T-cell (primary cell): ENCODE measurements around the gene PRDM11. TPM values are rescaled to one million over a fixed set of nuclear protein-coding genes. Genes with fewer than 3 reads are reported as not detected.

Experiments used
- ATAC-seq, 4 experiments: fragments of 200-7000 bp in 3 of 4; fragments of 150-1000 bp in 1 of 4; cut with Tn5 transposase; replicated peaks in 1 of 4; 1 replicate in 3 of 4; 2 replicates in 1 of 4; pipeline ENCODE4 v1.10.0; 2021; ENCODE audit warnings: moderate library complexity in 3 of 4, mild to moderate bottlenecking in 2 of 4, moderate number of reproducible peaks in 1 of 4
- CTCF ChIA-PET, 2 donors: fragments of 300-600 bp; sonication (Branson Sonifier 250); formaldehyde crosslinking; loops; one replicate each; lab custom pipeline; 2022; ENCODE audit warnings: antibody characterized with exemption in 2 of 2; lab: Charles Lee
- POLR2A ChIA-PET, 2 donors: fragments of 300-600 bp; sonication (Branson Sonifier 250); formaldehyde crosslinking; loops; one replicate each; lab custom pipeline; 2022; ENCODE audit warnings: antibody characterized with exemption in 2 of 2; lab: Charles Lee
- DNase-seq, 35 experiments: peaks; one replicate each; pipeline versions ENCODE4 v3.0.0 to v3.0.0-alpha.2; 2013 to 2023
- H3K27ac ChIP-seq: one replicate; pipeline ENCODE4 v1.5.1; 2013; ENCODE audit warnings: low read length
- H3K27me3 ChIP-seq, 2 experiments: replicated peaks in 1 of 2; 1 replicate in 1 of 2; 2 replicates in 1 of 2; pipeline versions ENCODE4 v1.6.1 to v1.7.0; 2013; ENCODE audit warnings: low read length in 1 of 2, mixed read lengths in 1 of 2; ENCODE audit not compliant: control insufficient read depth in 2 of 2, insufficient read depth in 2 of 2; ENCODE audit errors: extremely low read depth in 1 of 2
- H3K36me3 ChIP-seq, 2 donors: 1 replicate in 1 of 2; 2 replicates in 1 of 2; pipeline versions ENCODE4 v1.6.1 to v1.7.0; 2013; ENCODE audit warnings: low read length in 1 of 2; ENCODE audit not compliant: control insufficient read depth in 2 of 2, insufficient read depth in 1 of 2; ENCODE audit errors: extremely low read depth in 1 of 2
- H3K4me1 ChIP-seq, 2 experiments: 1 replicate in 1 of 2; 2 replicates in 1 of 2; pipeline versions ENCODE4 v1.6.1 to v1.7.0; 2013; ENCODE audit warnings: low read length in 2 of 2, mixed read lengths in 1 of 2; ENCODE audit not compliant: insufficient read depth in 2 of 2, control insufficient read depth in 1 of 2; ENCODE audit errors: extremely low read depth in 1 of 2
- H3K4me3 ChIP-seq, 2 donors: 1 replicate in 1 of 2; 2 replicates in 1 of 2; pipeline versions ENCODE4 v1.5.1 to v1.7.0; 2013; ENCODE audit warnings: mild to moderate bottlenecking in 2 of 2, low read length in 1 of 2, moderate library complexity in 1 of 2; ENCODE audit not compliant: control insufficient read depth in 1 of 2; ENCODE audit errors: extremely low read depth in 1 of 2
- H3K9me3 ChIP-seq: 2 replicates; pipeline ENCODE4 v1.7.0; 2013
- H3K27ac Mint-ChIP-seq, 2 donors: one replicate each; pipeline ENCODE4 v1.8.0; 2020 to 2021; ENCODE audit warnings: mild to moderate bottlenecking in 2 of 2, mixed read lengths in 2 of 2
- H3K27me3 Mint-ChIP-seq, 2 donors: one replicate each; pipeline ENCODE4 v1.8.0; 2021 to 2022; ENCODE audit warnings: mixed read lengths in 2 of 2
- H3K36me3 Mint-ChIP-seq: one replicate; pipeline ENCODE4 v1.8.0; 2021; ENCODE audit warnings: mixed read lengths
- H3K4me1 Mint-ChIP-seq, 3 donors: one replicate each; pipeline ENCODE4 v1.8.0; 2020 to 2022; ENCODE audit warnings: mixed read lengths in 3 of 3, mild to moderate bottlenecking in 1 of 3
- H3K4me3 Mint-ChIP-seq, 3 donors: one replicate each; pipeline ENCODE4 v1.8.0; 2020 to 2022; ENCODE audit warnings: mild to moderate bottlenecking in 3 of 3, mixed read lengths in 3 of 3, moderate library complexity in 3 of 3
- H3K9me3 Mint-ChIP-seq, 3 donors: one replicate each; pipeline ENCODE4 v1.8.0; 2020 to 2022; ENCODE audit warnings: mixed read lengths in 3 of 3
- WGBS: methylation state at CpG from one replicate; pipeline ENCODE4 v1.1.5; 2013; ENCODE audit warnings: missing lambda C conversion rate; ENCODE audit not compliant: insufficient coverage; 5-methylcytosine and 5-hydroxymethylcytosine counted together
- total RNA-seq, 35 experiments: library from RNA in 6 of 35; stranded (reverse) in 6 of 35; fragments of 120-200 nt in 1 of 35; gene quantifications; one replicate each; pipeline versions ENCODE4 v1.2.1 to v1.2.4 and lab custom pipeline; 2013 to 2026

PRDM11 gene
- total RNA-seq, 5 donors from 2014 or later (not counting 1 experiment from before 2014, with no cell fraction given): 8.7 to 12.5 (median 10.6) TPM

DNA sequence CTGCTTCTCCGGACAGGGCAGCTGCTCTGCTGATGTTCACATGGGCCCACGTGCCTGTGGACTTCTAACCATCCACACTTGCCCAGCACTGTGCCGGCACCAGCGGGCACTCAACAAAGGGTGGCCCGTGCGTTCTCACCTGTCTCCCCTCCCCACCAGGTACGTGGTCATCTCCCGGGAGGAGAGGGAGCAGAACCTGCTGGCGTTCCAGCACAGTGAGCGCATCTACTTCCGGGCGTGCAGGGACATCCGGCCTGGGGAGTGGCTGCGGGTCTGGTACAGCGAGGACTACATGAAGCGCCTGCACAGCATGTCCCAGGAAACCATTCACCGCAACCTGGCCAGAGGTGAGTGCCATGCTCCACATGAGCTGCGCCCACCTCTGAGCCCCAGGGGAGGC lies 73.0 kb downstream of the PRDM11 start:
- H3K4me3 Mint-ChIP-seq: no peak overlapping the region
- ChIA-PET CTCF (interaction anchor here in 1 of 2 donors (0.6 kb wide), 1 partner anchor 14 kb away, joined by 3 read pairs; no protein-coding TSS in a partner anchor), POLR2A (no interaction called here)
- 98% methylated on average over 18 of the region's 18 CpGs for WGBS
- Histone ChIP-seq H3K4me1 (no peaks in the 10 kb centered on the region), H3K9me3 (no peaks in the 10 kb centered on the region), H3K36me3 (peaks cover 0 to 11% of the 10 kb centered on the region in 2 donors), H3K27me3 (no peaks in the 10 kb centered on the region), H3K4me3 (no peak overlapping the region), H3K27ac (no peak overlapping the region)
- ATAC-seq (no peak), DNase-seq (no peak)
- H3K9me3 Mint-ChIP-seq: no peaks in the 10 kb centered on the region
- H3K36me3 Mint-ChIP-seq: peaks cover 30% of the 10 kb centered on the region
- H3K27me3 Mint-ChIP-seq: no peaks in the 10 kb centered on the region
- no peaks in the 10 kb centered on the region for H3K4me1 Mint-ChIP-seq
- no peak overlapping the region for H3K27ac Mint-ChIP-seq

- H3K9me3 Mint-ChIP-seq: no peaks in the 10 kb centered on the region
- Histone ChIP-seq H3K9me3 (no peaks in the 10 kb centered on the region), H3K4me3 (no peak overlapping the region), H3K27ac (no peak overlapping the region), H3K27me3 (no peaks in the 10 kb centered on the region), H3K36me3 (peaks cover 6 to 20% of the 10 kb centered on the region in 2 donors), H3K4me1 (no peaks in the 10 kb centered on the region)
- no peak overlapping the region for H3K27ac Mint-ChIP-seq
- H3K4me3 Mint-ChIP-seq: no peak overlapping the region
- H3K36me3 Mint-ChIP-seq: peaks cover 61% of the 10 kb centered on the region
- ATAC-seq: no peak
- POLR2A ChIA-PET: no interaction called here
- 88% methylated on average over 1 of the region's 5 CpGs for WGBS
- CTCF ChIA-PET: no interaction called here
- no peaks in the 10 kb centered on the region for H3K4me1 Mint-ChIP-seq
- DNase-seq: no peak
- H3K27me3 Mint-ChIP-seq: no peaks in the 10 kb centered on the region
These were observed 77.1 kb downstream of the PRDM11 start for GRCh38 chr11:45223496-45223895.

- WGBS: 91% methylated on average over 10 of the region's 11 CpGs
- ATAC-seq (no peak), DNase-seq (no peak)
- no peak overlapping the region for H3K4me3 Mint-ChIP-seq
- H3K4me1 Mint-ChIP-seq: no peaks in the 10 kb centered on the region
- Histone ChIP-seq H3K9me3 (no peaks in the 10 kb centered on the region), H3K4me3 (no peak overlapping the region), H3K36me3 (peaks cover 6 to 17% of the 10 kb centered on the region in 2 donors), H3K4me1 (no peaks in the 10 kb centered on the region), H3K27ac (no peak overlapping the region), H3K27me3 (no peaks in the 10 kb centered on the region)
- ChIA-PET POLR2A (no interaction called here), CTCF (no interaction called here)
- H3K27ac Mint-ChIP-seq: no peak overlapping the region
- peaks cover 60% of the 10 kb centered on the region for H3K36me3 Mint-ChIP-seq
- no peaks in the 10 kb centered on the region for H3K27me3 Mint-ChIP-seq
- no peaks in the 10 kb centered on the region for H3K9me3 Mint-ChIP-seq
These were observed 78.3 kb downstream of the PRDM11 start for GRCh38 chr11:45224766-45225165.

GRCh38 chr11:45225277-45225676 lies 78.8 kb downstream of the PRDM11 start:
- POLR2A ChIA-PET: no interaction called here
- DNase-seq (no peak), ATAC-seq (no peak)
- peaks cover 6 to 17% of the 10 kb centered on the region in 2 donors for H3K36me3 ChIP-seq
- H3K27me3 ChIP-seq: no peaks in the 10 kb centered on the region
- no peak overlapping the region for H3K27ac Mint-ChIP-seq
- no peak overlapping the region for H3K27ac ChIP-seq
- no peak overlapping the region for H3K4me3 ChIP-seq
- H3K9me3 Mint-ChIP-seq: no peaks in the 10 kb centered on the region
- no CpG with 5 or more reads among the region's 1 CpG for WGBS
- no peaks in the 10 kb centered on the region for H3K27me3 Mint-ChIP-seq
- CTCF ChIA-PET: no interaction called here
- H3K9me3 ChIP-seq: no peaks in the 10 kb centered on the region
- peaks cover 54% of the 10 kb centered on the region for H3K36me3 Mint-ChIP-seq
- H3K4me1 Mint-ChIP-seq: no peaks in the 10 kb centered on the region
- no peak overlapping the region for H3K4me3 Mint-ChIP-seq
- no peaks in the 10 kb centered on the region for H3K4me1 ChIP-seq

DNA sequence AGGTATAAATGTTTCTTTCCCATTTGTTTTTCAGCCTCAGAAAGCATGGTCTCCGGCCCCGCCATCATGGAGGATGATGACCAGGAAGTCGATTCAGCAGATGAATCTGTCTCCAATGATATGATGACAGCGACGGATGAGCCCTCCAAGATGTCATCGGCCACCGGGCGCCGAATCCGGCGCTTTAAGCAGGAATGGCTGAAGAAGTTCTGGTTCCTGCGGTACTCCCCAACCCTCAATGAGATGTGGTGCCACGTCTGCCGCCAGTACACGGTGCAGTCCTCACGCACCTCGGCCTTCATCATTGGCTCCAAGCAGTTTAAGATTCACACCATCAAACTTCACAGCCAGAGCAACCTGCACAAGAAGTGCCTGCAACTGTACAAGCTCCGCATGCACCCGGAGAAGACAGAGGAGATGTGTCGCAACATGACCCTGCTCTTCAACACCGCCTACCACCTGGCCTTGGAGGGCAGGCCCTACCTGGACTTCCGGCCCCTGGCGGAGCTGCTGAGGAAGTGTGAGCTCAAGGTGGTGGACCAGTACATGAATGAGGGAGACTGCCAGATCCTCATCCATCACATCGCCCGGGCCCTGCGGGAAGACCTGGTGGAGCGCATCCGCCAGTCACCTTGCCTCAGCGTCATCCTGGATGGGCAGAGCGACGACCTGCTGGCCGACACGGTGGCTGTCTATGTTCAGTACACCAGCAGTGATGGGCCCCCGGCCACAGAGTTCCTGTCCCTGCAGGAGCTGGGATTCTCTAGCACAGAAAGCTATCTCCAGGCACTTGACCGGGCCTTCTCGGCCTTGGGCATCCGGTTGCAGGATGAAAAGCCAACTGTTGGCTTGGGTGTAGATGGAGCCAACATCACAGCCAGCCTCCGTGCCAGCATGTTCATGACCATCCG lies 79.8 kb downstream of the PRDM11 start:
- H3K36me3 Mint-ChIP-seq: peaks cover 45% of the 10 kb centered on the region

DNA sequence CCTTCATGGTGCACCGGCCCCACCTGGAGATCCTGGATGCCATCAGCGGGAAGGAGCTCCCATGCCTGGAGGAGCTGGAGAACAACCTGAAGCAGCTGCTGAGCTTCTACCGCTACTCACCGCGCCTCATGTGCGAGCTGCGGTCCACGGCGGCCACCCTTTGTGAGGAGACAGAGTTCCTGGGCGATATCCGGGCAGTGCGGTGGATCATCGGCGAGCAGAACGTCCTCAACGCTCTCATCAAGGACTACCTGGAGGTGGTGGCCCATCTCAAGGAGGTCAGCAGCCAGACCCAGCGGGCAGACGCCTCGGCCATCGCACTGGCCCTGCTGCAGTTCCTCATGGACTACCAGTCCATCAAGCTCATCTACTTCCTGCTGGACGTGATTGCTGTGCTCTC lies 80.5 kb downstream of the PRDM11 start:
- no peak for ATAC-seq
- 98% methylated on average over 21 of the region's 21 CpGs for WGBS
- Mint-ChIP-seq H3K4me3 (no peak overlapping the region), H3K9me3 (no peaks in the 10 kb centered on the region), H3K27me3 (no peaks in the 10 kb centered on the region), H3K27ac (no peak overlapping the region), H3K36me3 (peaks cover 42% of the 10 kb centered on the region), H3K4me1 (no peaks in the 10 kb centered on the region)
- Histone ChIP-seq H3K27me3 (no peaks in the 10 kb centered on the region), H3K27ac (no peak overlapping the region), H3K4me3 (no peak overlapping the region), H3K4me1 (no peaks in the 10 kb centered on the region), H3K36me3 (peaks cover 6 to 15% of the 10 kb centered on the region in 2 donors), H3K9me3 (no peaks in the 10 kb centered on the region)
- CTCF ChIA-PET: no interaction called here
- POLR2A ChIA-PET: no interaction called here
- no peak for DNase-seq

More for the DNA sequence above, 79.8 kb downstream of the PRDM11 start:
- ChIA-PET POLR2A (no interaction called here), CTCF (no interaction called here)
- Histone ChIP-seq H3K27ac (no peak overlapping the region), H3K4me1 (no peaks in the 10 kb centered on the region), H3K36me3 (peaks cover 6 to 17% of the 10 kb centered on the region in 2 donors), H3K9me3 (no peaks in the 10 kb centered on the region), H3K4me3 (no peak overlapping the region), H3K27me3 (no peaks in the 10 kb centered on the region)
- Mint-ChIP-seq H3K27me3 (no peaks in the 10 kb centered on the region), H3K4me3 (no peak overlapping the region), H3K4me1 (no peaks in the 10 kb centered on the region), H3K9me3 (no peaks in the 10 kb centered on the region), H3K27ac (no peak overlapping the region)
- no peak for DNase-seq
- no peak for ATAC-seq
- 96% methylated on average over 37 of the region's 39 CpGs for whole genome bisulfite sequencing
